Endothelial cell of umbilical vein (primary cell): ENCODE measurements around the gene SUPV3L1.

Source experiments
- EZH2 ChIP-seq: IDR thresholded peaks from 2 replicates; pipeline ENCODE4 v1.6.1; 2012; ENCODE audit warnings: borderline replicate concordance, low read depth, mild to moderate bottlenecking, moderate library complexity, low read length, inconsistent platforms; ENCODE audit not compliant: severe bottlenecking
- POLR2A ChIP-seq: IDR thresholded peaks from 2 replicates; pipeline ENCODE4 v1.6.1; 2012; ENCODE audit warnings: low read depth, mild to moderate bottlenecking, control low read depth, low read length
- TF ChIP-seq, protein P1 (sequence below), 2 donors: IDR thresholded peaks; 1 replicate in 1 of 2; 2 replicates in 1 of 2; pipeline ENCODE4 v1.5.1; 2011; ENCODE audit warnings: low read length in 2 of 2, mild to moderate bottlenecking in 2 of 2, moderate library complexity in 2 of 2, control low read depth in 1 of 2, inconsistent platforms in 1 of 2, low read depth in 1 of 2; ENCODE audit not compliant: insufficient read depth in 1 of 2; ENCODE audit errors: extremely low read depth in 1 of 2

DNA sequence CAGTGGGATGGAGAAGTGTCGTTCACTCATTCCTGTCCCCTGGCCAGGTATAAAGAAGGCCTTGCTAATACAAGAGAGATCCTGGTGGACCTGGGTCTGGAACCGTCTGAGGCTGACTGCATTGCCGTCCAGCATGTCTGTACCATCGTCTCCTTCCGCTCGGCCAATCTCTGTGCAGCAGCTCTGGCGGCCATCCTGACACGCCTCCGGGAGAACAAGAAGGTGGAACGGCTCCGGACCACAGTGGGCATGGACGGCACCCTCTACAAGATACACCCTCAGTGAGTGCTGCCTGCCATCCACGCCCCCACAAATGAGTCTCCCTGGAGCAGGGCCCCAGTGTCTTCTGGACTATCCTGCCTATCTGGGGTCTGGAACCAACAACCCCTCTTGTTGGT is 67.3 kb downstream of the SUPV3L1 start:
- TF ChIP-seq, protein P1, sequence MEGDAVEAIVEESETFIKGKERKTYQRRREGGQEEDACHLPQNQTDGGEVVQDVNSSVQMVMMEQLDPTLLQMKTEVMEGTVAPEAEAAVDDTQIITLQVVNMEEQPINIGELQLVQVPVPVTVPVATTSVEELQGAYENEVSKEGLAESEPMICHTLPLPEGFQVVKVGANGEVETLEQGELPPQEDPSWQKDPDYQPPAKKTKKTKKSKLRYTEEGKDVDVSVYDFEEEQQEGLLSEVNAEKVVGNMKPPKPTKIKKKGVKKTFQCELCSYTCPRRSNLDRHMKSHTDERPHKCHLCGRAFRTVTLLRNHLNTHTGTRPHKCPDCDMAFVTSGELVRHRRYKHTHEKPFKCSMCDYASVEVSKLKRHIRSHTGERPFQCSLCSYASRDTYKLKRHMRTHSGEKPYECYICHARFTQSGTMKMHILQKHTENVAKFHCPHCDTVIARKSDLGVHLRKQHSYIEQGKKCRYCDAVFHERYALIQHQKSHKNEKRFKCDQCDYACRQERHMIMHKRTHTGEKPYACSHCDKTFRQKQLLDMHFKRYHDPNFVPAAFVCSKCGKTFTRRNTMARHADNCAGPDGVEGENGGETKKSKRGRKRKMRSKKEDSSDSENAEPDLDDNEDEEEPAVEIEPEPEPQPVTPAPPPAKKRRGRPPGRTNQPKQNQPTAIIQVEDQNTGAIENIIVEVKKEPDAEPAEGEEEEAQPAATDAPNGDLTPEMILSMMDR (IDR thresholded peaks at IDR 0.05; ENCODE audit: extremely low read depth in 1 of 2, insufficient read depth in 1 of 2, low read depth in 1 of 2, low read length in 2 of 2), result no peak
- TF ChIP-seq POLR2A (no peak), EZH2 (no peak)
